Mucosa of stomach (tissue), 1 donor: ENCODE measurements around the gene NRARP.
"Not testable (repeated sequence)": the region's sequence is repeated elsewhere in the genome, so short reads cannot be mapped to it uniquely, and the experiment has no call there.

Source experiments
- H3K27me3 ChIP-seq: one replicate; pipeline ENCODE4 v1.7.0; 2013; ENCODE audit warnings: mild to moderate bottlenecking, low read length; ENCODE audit not compliant: control insufficient read depth, insufficient read depth
- H3K36me3 ChIP-seq: one replicate; pipeline ENCODE4 v1.7.0; 2013; ENCODE audit warnings: low read length; ENCODE audit not compliant: control insufficient read depth, insufficient read depth
- H3K4me1 ChIP-seq: one replicate; pipeline ENCODE4 v1.7.0; 2013; ENCODE audit warnings: mild to moderate bottlenecking, low read length; ENCODE audit not compliant: control insufficient read depth, insufficient read depth
- H3K4me3 ChIP-seq: one replicate; pipeline ENCODE4 v1.7.0; 2013; ENCODE audit warnings: low read length
- H3K9ac ChIP-seq: one replicate; pipeline ENCODE4 v1.7.0; 2013; ENCODE audit warnings: mild to moderate bottlenecking, low read length, moderate library complexity
- H3K9me3 ChIP-seq: one replicate; pipeline ENCODE4 v1.7.0; 2013; ENCODE audit warnings: mild to moderate bottlenecking, low read length, moderate library complexity; ENCODE audit not compliant: control insufficient read depth
- donor health status: Pancreatic carcinoma.

NRARP gene

DNA sequence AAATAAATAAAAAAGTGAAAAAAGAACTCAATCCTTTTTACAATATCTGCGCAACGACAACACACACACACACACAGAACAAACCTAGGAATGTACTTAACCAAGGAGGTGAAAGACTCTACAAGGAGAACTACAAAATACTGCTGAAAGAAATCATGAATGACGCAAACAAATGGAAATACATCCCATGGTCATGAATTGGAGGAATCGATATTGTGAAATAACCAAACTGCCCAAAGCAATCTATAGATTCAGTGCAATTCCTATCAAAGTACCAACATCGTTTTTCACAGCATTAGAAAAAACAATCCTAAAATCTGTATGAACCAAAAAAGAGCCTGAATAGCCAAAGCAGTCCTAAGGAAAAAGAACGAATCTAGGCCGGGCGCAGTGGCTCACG, 29.9 kb upstream of the NRARP start:
- Histone ChIP-seq H3K4me1 (no peaks in the 10 kb centered on the region), H3K4me3 (no peak overlapping the region), H3K9me3 (no peaks in the 10 kb centered on the region), H3K36me3 (no peaks in the 10 kb centered on the region), H3K9ac (no peak overlapping the region), H3K27me3 (no peaks in the 10 kb centered on the region)

DNA sequence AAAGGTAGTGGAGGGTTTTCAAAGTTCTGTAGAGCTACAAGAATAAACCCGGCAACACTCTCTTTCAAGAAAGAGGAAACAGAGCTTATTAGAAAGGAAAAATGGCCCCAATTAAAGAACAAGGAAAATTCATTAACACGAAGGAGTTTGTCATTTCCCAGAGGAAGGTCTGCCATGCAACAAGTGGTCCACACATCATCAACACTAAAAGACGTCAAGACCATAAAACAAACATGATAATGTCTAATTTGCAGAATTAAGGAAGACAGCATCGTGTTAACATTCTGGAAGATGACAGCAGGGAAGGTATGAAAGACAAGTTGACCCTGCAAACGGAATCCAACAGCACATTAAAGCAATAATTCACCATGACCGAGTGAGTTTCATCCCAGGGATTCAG, 28.6 kb upstream of the NRARP start:
- Histone ChIP-seq H3K9me3 (no peaks in the 10 kb centered on the region), H3K4me1 (no peaks in the 10 kb centered on the region), H3K27me3 (no peaks in the 10 kb centered on the region), H3K9ac (no peak overlapping the region), H3K4me3 (no peak overlapping the region), H3K36me3 (no peaks in the 10 kb centered on the region)

DNA sequence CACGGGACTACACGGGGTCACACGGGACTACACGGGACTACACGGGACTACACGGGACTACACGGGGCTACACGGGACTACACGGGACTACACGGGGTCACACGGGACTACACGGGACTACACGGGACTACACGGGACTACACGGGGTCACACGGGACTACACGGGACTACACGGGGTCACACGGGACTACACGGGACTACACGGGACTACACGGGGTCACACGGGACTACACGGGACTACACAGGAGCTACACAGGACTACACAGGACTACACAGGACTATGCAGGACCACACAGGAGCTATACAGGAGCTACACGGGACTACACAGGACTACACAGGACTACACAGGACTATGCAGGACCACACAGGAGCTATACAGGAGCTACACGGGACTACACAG, 27.5 kb upstream of the NRARP start:
- not testable (repeated sequence) for H3K27me3 ChIP-seq, H3K36me3 ChIP-seq, H3K4me3 ChIP-seq, H3K4me1 ChIP-seq, H3K9ac ChIP-seq, H3K9me3 ChIP-seq

DNA sequence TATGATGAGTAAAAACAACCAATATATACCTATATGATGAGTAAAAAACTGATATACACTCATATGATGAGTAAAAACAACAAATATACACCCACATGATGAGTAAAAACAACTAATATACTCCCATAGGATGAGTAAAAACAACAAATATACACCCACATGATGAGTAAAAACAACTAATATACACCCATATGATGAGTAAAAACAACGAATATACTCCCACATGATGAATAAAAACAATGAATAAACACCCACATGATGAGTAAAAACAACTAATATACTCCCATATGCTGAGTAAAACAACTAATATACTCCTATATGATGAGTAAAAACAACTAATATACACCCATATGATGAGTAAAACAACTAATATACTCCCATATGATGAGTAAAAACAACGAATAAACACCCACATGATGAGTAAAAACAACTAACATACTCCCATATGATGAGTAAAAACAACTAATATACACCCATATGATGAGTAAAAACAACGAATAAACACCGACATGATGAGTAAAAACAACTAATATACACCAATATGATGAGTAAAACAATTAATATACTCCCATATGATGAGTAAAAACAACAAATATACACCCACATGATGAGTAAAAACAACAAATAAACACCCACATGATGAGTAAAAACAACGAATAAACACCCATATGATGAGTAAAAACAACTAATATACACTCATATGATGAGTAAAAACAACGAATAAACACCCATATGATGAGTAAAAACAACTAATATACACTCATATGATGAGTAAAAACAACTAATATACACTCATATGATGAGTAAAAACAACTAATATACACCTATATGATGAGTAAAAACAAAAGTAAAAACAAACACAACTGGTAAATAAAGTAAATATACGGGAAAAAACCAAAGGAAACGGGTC, 25.8 kb upstream of the NRARP start:
- H3K36me3 ChIP-seq, H3K4me1 ChIP-seq, H3K9ac ChIP-seq, H3K27me3 ChIP-seq, H3K4me3 ChIP-seq, H3K9me3 ChIP-seq: not testable (repeated sequence)

DNA sequence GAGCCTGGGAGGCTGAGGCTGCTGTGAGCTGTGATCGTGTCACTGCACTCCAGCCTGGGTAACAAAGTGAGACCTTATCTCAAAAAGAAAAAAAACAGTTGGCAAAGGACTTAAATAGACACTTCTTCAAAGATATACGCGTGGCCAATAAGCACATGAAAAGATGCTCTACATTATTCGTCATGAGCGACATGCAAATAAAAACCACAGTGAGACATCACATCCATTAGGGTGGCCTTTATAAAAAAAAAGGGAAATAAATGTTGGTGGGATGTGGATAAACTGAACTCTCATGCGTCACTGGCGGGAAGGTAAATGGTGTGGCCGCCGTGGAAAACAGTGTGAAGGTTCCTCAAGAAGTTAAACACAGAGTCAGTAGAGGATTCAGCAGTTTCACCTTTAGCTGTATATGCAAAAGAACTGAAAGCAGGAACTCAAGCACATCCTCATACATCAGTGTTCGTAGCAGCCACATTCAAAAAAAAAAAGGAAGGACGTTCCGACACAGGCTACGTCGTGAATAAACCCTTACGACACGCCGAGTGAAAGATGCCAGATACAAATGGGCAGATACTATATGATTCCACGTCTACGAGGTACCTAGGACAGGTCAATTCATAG, 24.5 kb upstream of the NRARP start:
- no peak overlapping the region for H3K4me3 ChIP-seq
- no peaks in the 10 kb centered on the region for H3K9me3 ChIP-seq
- no peaks in the 10 kb centered on the region for H3K4me1 ChIP-seq
- H3K9ac ChIP-seq: no peak overlapping the region
- no peaks in the 10 kb centered on the region for H3K27me3 ChIP-seq
- H3K36me3 ChIP-seq: no peaks in the 10 kb centered on the region

DNA sequence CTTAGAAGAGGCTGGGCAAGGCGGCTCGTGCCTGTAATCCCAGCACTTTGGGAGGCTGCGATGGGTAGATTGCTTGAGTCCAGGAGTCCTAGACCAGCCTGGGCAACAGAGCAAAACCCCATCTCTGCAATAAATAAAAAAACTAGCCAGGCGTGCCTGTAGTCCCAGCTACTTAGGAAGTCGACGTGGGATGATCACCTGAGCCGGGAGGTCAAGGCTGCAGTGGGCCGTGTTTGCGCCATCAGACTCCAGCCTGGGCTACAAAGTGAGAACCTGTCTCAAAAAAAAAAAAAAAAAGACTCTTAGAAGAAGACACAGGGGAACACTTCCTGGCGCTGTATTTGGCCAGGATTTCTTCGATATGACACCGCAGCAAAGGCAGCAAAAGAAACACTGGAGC, 23.7 kb upstream of the NRARP start:
- H3K4me3 ChIP-seq: no peak overlapping the region
- H3K36me3 ChIP-seq: no peaks in the 10 kb centered on the region
- H3K9ac ChIP-seq: no peak overlapping the region
- no peaks in the 10 kb centered on the region for H3K9me3 ChIP-seq
- H3K4me1 ChIP-seq: no peaks in the 10 kb centered on the region
- H3K27me3 ChIP-seq: no peaks in the 10 kb centered on the region

DNA sequence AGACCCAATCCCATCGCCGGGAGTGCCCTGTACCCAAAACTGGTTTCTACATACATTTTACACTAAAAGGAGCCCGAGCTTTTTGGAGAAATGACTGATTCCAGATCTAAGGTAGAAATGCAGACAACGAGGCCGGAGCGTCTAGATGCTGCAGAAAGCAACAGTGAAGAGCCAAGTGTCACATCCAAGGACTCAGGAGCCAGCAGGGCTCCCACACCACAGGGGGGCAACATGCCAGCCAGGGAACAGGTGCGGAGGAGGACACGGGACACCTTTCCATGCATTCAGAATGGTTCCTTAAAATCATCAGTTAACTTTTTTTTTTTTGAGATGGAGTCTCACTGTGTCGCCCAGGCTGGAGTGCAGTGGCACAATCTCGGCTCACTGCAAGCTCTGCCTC, 23.1 kb upstream of the NRARP start:
- H3K27me3 ChIP-seq: no peaks in the 10 kb centered on the region
- H3K9ac ChIP-seq: no peak overlapping the region
- no peaks in the 10 kb centered on the region for H3K36me3 ChIP-seq
- H3K4me1 ChIP-seq: no peaks in the 10 kb centered on the region
- H3K4me3 ChIP-seq: no peak overlapping the region
- H3K9me3 ChIP-seq: no peaks in the 10 kb centered on the region

DNA sequence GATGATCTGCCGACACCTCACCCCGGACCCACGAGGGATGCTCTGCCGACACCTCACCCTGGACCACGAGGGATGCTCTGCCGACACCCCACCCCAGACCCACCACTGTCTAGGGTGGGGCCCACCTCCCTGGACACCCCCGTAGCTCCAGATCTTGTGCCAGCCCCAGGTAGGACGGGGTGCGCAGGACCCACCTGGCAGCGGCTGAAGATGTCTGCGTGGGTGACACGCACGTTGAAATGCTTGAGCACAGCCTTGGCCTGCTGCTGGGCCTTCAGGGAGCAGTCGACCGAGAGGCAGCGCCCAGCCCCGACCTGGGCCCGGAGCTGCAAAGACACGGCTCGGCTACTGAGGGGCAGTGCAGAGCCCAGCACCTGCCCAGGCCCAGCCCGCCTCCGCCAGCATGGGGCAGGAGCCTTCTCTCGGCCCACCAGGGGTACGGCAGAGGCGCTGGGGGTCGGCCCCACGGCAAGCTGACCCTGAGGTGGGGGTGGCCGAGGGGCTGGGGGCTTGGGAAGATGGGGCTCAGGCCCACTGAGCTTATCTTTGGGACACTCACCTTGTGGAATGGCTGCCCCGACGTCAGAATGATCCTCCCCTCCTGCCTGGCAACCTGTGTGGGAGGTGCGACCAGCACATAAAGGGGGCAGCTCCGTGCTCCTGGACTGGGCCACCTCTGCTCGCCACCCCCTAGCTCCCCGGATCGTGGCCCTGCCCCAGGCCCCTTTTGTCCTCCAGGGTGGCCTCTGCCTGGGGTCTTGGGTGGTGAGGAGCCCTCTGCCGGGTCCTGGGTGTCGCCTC, 21.7 kb upstream of the NRARP start:
- Histone ChIP-seq H3K9ac (no peak overlapping the region), H3K9me3 (no peaks in the 10 kb centered on the region), H3K4me1 (no peaks in the 10 kb centered on the region), H3K4me3 (no peak overlapping the region), H3K36me3 (no peaks in the 10 kb centered on the region), H3K27me3 (no peaks in the 10 kb centered on the region)

DNA sequence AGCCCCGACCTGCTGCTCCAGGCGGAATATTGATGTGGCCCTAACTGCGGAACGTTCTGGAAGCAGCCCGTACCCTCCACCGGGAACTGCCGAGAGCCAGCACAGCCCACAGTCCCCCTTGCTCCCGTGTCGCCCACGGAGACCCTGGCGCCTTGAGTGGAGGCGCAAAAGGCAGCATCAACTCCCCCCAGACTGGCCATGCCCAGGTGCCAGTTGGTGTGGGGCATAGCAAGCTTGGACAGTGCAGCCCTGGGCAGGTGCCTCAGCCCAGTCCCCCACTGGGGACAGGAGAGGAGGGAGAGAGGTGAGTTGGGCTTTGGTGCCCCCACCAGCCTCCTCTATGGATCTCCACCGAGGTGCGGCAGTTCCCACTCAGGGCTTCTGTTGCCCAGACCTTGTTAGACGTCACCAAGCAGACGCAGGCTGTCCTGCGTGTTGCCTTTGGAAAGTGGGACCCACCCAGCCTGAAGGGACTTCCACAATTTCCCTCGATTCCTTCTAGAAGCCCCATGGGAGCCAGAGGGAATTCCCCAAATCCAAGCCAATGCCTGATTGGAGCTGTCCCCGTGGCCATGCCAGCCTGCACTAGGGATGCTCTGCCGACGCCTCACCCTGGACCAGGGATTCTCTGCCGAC, 19.8 kb upstream of the NRARP start:
- no peak overlapping the region for H3K9ac ChIP-seq
- H3K9me3 ChIP-seq: no peaks in the 10 kb centered on the region
- peaks cover 4% of the 10 kb centered on the region for H3K27me3 ChIP-seq
- no peak overlapping the region for H3K4me3 ChIP-seq
- H3K36me3 ChIP-seq: no peaks in the 10 kb centered on the region
- no peaks in the 10 kb centered on the region for H3K4me1 ChIP-seq

DNA sequence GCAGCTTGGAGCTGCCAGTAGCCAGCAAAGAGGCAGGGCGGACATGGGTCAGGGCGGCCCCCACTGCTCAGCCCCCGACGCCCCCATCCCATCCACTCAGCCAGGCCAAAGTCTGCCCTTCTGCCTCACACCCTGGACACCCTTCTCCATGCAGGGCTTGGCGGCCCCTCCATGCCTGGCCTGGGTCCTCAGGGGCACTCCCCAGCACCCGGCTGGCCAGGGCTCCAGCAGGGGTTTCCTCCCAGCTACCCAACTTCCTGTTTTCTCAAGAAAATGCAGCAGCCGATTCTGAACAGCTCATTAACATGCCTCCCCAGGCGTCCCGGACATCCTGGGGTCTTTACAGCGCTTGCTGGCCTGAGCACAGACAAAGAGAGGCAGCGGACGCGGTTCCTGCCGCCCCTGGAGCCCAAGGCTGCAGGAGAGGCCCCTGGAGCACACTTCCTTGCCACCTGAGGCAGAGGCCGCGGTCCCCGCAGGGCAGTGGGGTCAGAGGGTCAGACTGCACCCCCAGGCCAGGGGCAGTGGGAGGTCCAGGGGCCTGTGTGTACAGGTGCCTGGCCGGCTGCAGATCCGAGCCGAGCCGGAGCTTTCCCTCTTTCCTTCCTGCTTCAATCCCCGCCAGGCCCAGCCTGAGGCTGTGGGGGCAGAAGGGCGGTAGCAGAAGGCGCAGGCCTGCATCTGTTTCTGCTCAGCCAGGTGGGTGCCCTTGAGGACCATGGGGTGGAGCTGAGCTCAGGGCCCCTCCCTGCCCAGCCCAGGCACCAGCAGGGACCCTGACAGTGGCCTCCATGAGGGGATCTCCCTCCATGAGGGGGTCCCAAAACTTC, 18.7 kb upstream of the NRARP start:
- Histone ChIP-seq H3K9ac (no peak overlapping the region), H3K4me1 (peaks cover 4% of the 10 kb centered on the region), H3K4me3 (no peak overlapping the region), H3K27me3 (peaks cover 12% of the 10 kb centered on the region), H3K9me3 (no peaks in the 10 kb centered on the region), H3K36me3 (no peaks in the 10 kb centered on the region)

DNA sequence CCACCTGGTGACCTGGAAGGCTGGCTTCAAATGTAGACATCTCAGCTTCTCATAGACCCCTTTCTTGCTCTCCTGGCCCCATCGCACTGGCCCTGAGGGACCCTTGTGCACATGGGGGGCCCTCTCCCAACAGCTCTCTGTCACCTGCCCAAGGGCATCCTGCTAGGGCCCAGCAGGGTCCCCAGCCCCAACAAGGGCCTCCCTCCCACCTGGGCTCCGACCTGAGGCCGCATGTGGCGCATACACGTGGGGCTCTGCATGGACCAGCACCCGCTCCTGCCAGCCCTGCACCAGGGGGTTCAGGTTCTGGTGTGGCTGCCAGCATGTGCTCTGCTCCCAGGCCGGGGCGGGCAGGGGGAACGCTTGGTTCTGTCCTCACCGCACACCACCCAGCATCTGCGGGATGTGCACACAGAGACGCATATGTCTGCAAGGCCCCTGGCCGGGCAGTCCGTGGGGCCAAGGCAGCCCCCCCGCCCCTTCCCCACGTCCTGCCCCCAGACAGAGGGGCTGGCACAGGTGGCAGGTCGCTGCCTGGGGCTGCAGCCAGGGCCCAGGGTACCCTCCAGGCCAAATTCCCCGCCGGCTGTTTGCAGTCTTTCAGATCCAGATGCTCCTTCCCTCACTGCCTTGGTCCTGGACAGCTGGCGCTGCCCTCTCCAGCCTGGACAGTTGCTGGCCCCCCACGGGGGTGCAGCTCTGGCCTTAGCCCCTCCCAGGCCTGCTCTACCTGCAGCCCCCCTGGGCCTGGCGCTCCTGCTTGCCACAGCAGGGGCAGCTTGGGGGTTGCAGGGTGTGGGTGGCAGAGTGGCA, 17.9 kb upstream of the NRARP start:
- peaks cover 4% of the 10 kb centered on the region for H3K4me1 ChIP-seq
- no peak overlapping the region for H3K4me3 ChIP-seq
- H3K9me3 ChIP-seq: no peaks in the 10 kb centered on the region
- H3K9ac ChIP-seq: no peak overlapping the region
- H3K36me3 ChIP-seq: no peaks in the 10 kb centered on the region
- H3K27me3 ChIP-seq: peaks cover 15% of the 10 kb centered on the region
